Stomach (tissue), 9 donors: ENCODE data around the gene DCC. TPM values are rescaled to one million over a fixed set of nuclear protein-coding genes. Genes with fewer than 3 reads are reported as not detected.

ENCODE experiments used
- DNase-seq, 2 donors: peaks; one replicate each; pipeline versions ENCODE4 v3.0.0 to v3.0.0-alpha.2; 2013 to 2019
- H3K27ac ChIP-seq, 5 donors: fragments of 200-600 bp in 4 of 5; sonication (generic) in 4 of 5; one replicate each; pipeline ENCODE4 v1.5.1; 2013 to 2019; ENCODE audit warnings: mild to moderate bottlenecking in 1 of 5, moderate library complexity in 1 of 5
- H3K27me3 ChIP-seq, 3 donors: fragments of 200-600 bp; sonication (generic); one replicate each; pipeline ENCODE4 v1.5.1; 2017 to 2019; ENCODE audit warnings: mixed run types in 1 of 3
- H3K36me3 ChIP-seq, 4 donors: fragments of 200-600 bp; sonication (generic); 1 replicate in 3 of 4; 2 replicates in 1 of 4; pipeline ENCODE4 v1.5.1; 2016 to 2019
- H3K4me1 ChIP-seq, 4 donors: fragments of 200-600 bp; sonication (generic); one replicate each; pipeline ENCODE4 v1.5.1; 2016 to 2019
- H3K4me3 ChIP-seq, 4 donors: fragments of 200-600 bp; sonication (generic) in 3 of 4; one replicate each; pipeline ENCODE4 v1.5.1; 2016 to 2019; ENCODE audit warnings: mild to moderate bottlenecking in 1 of 4
- H3K9me3 ChIP-seq, 4 donors: fragments of 200-600 bp; sonication (generic); one replicate each; pipeline ENCODE4 v1.5.1; 2016 to 2019
- EP300 ChIP-seq: sonication (generic); formaldehyde crosslinking; IDR thresholded peaks from one replicate; pipeline ENCODE4 v1.6.1; 2017; ENCODE audit warnings: antibody characterized with exemption
- POLR2A ChIP-seq, 4 donors: fragments of 450-650 bp; IDR thresholded peaks; one replicate each; pipeline ENCODE4 v1.6.1; 2016; ENCODE audit warnings: antibody characterized with exemption in 4 of 4, control low read depth in 2 of 4, mild to moderate bottlenecking in 1 of 4, moderate library complexity in 1 of 4
- POLR2AphosphoS5 ChIP-seq, 3 donors: sonication (generic); formaldehyde crosslinking; IDR thresholded peaks; one replicate each; pipeline ENCODE4 v1.6.1; 2016; ENCODE audit warnings: antibody characterized with exemption in 3 of 3
- WGBS, 5 donors: extraction: QIAGEN DNeasy Blood & Tissue Kit in 3 of 5; methylation state at CpG; one replicate each; pipeline versions ENCODE4 v1.1.5 to v1.1.7; 2013 to 2018; 5-methylcytosine and 5-hydroxymethylcytosine counted together
- intact Hi-C: fragments of 100-400 bp; cut with DNase I; formaldehyde crosslinking; loops from one replicate; pipeline ENCODE4 v1.15.1; 2023; ENCODE audit warnings: low total_unique reads
- polyA plus RNA-seq, 3 donors: library from polyadenylated mRNA; stranded (reverse); fragments of 200-250 nt; gene quantifications; one replicate each; pipeline ENCODE4 v1.2.3, GENCODE V29; 2013
- total RNA-seq, 5 donors: library from RNA; depleted of rRNA; stranded (reverse); fragments of >200 nt; gene quantifications; one replicate each; pipeline versions ENCODE4 v1.1.0 to v1.2.3, GENCODE V29; 2014 to 2016
- TF ChIP-seq, protein P1 (sequence below), 7 experiments: fragments of 450-650 bp in 4 of 7; fragments of 200-600 bp in 3 of 7; sonication (generic) in 3 of 7; IDR thresholded peaks; one replicate each; pipeline ENCODE4 v1.5.1; 2016 to 2019; ENCODE audit warnings: antibody characterized with exemption in 7 of 7, control low read depth in 2 of 7, mild to moderate bottlenecking in 1 of 7
- donor health status: healthy with polysubstance abuse.
- donor health status: Bipolar disorder and iron deficiency.
- donor health status: healthy.

Gene DCC
- total and polyA plus RNA-seq, 8 donors = 0.58 to 1.7 TPM; not detected in 6

DNA sequence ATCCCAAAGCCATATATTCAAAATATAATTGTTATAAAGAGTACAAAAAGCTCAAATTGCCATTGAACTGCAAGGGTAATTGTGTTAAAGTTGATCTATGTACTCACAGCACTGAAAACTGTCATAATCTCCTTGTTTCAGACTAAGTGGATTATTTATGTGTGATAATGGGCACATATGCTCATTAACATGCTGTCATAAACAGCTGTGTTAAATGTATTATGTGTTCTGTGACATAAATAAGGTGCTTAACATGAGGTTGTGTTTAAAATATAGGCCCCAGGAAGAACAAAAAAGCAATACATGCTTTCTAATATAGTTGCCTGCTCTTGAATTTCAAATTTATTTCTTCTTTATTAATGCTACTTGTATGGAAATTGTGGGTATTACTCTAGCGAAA lies 409.5 kb downstream of the DCC start:
- intact Hi-C loops = no loop called here
- Histone ChIP-seq H3K4me1 (no peaks in the 10 kb centered on the region), H3K4me3 (no peak overlapping the region), H3K36me3 (no peaks in the 10 kb centered on the region), H3K27ac (no peak overlapping the region), H3K27me3 (no peaks in the 10 kb centered on the region), H3K9me3 (no peaks in the 10 kb centered on the region)
- WGBS, 5 donors = 82 to 90% (median 84%) methylated on average over 1 of the region's 1 CpG
- TF ChIP-seq POLR2A (IDR thresholded peaks at IDR 0.05) (no peak), POLR2AphosphoS5 (IDR thresholded peaks at IDR 0.05) (no peak), EP300 (no peak)
- TF ChIP-seq, protein P1, sequence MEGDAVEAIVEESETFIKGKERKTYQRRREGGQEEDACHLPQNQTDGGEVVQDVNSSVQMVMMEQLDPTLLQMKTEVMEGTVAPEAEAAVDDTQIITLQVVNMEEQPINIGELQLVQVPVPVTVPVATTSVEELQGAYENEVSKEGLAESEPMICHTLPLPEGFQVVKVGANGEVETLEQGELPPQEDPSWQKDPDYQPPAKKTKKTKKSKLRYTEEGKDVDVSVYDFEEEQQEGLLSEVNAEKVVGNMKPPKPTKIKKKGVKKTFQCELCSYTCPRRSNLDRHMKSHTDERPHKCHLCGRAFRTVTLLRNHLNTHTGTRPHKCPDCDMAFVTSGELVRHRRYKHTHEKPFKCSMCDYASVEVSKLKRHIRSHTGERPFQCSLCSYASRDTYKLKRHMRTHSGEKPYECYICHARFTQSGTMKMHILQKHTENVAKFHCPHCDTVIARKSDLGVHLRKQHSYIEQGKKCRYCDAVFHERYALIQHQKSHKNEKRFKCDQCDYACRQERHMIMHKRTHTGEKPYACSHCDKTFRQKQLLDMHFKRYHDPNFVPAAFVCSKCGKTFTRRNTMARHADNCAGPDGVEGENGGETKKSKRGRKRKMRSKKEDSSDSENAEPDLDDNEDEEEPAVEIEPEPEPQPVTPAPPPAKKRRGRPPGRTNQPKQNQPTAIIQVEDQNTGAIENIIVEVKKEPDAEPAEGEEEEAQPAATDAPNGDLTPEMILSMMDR (IDR thresholded peaks at IDR 0.05) = no peak
- no peak for DNase-seq

GRCh38 chr18:52750995-52751394 lies 411.0 kb downstream of the DCC start:
- no peaks in the 10 kb centered on the region for H3K4me1 ChIP-seq
- DNase-seq = no peak
- 59 to 76% (median 73%) methylated on average over 2 of the region's 2 CpGs for WGBS, 5 donors
- intact Hi-C loops = no loop called here
- no peak overlapping the region for H3K4me3 ChIP-seq
- TF ChIP-seq EP300 = no peak
- no peak for TF ChIP-seq POLR2A (IDR thresholded peaks at IDR 0.05)
- TF ChIP-seq, protein P1 (IDR thresholded peaks at IDR 0.05) = no peak
- TF ChIP-seq POLR2AphosphoS5 (IDR thresholded peaks at IDR 0.05) = no peak
- no peaks in the 10 kb centered on the region for H3K36me3 ChIP-seq
- no peak overlapping the region for H3K27ac ChIP-seq
- H3K9me3 ChIP-seq = no peaks in the 10 kb centered on the region
- H3K27me3 ChIP-seq = no peaks in the 10 kb centered on the region

DNA sequence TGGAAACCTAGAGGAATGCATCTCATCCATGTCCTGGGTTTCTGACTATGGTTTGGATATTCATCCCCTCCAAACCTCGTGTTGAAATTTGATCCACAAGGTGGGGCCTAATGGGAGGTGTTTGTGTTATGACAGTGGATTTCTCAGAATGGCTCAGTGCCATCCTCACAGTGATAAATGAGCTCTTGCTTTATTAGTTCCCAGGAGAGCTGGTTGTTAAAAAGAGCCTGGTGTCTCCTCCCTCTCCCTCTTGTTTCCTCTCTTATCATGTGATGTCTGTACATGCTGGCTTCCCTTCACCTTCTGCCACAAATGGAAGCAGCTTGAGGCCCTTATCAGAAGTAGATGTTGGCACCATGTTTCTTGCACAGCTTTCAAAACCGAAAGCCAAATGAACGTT lies 424.3 kb downstream of the DCC start:
- intact Hi-C loops = no loop called here

GRCh38 chr18:52766002-52766545 lies 426.1 kb downstream of the DCC start:
- H3K27ac ChIP-seq = no peak overlapping the region
- no peaks in the 10 kb centered on the region for H3K36me3 ChIP-seq
- H3K4me1 ChIP-seq = no peaks in the 10 kb centered on the region
- no peak overlapping the region for H3K4me3 ChIP-seq
- no peaks in the 10 kb centered on the region for H3K27me3 ChIP-seq
- H3K9me3 ChIP-seq = no peaks in the 10 kb centered on the region
- no peak for DNase-seq
- intact Hi-C loops = no loop called here
- 81 to 84% (median 83%) methylated on average over 9 of the region's 9 CpGs for WGBS, 5 donors
- no peak for TF ChIP-seq POLR2AphosphoS5 (IDR thresholded peaks at IDR 0.05)
- TF ChIP-seq, protein P1 (IDR thresholded peaks at IDR 0.05) = no peak
- no peak for TF ChIP-seq EP300
- TF ChIP-seq POLR2A (IDR thresholded peaks at IDR 0.05) = no peak

More for the DNA sequence above, 424.3 kb downstream of the DCC start:
- H3K9me3 ChIP-seq = peaks cover 0 to 4% (median 0%) of the 10 kb centered on the region in 4 donors
- no peaks in the 10 kb centered on the region for H3K36me3 ChIP-seq
- peak in 1 of 2 donors; percentile 6 for DNase-seq
- no peak overlapping the region for H3K27ac ChIP-seq
- no peaks in the 10 kb centered on the region for H3K4me1 ChIP-seq
- H3K4me3 ChIP-seq = no peak overlapping the region
- WGBS, 5 donors = 47 to 54% (median 51%) methylated on average over 3 of the region's 3 CpGs
- no peaks in the 10 kb centered on the region for H3K27me3 ChIP-seq
- TF ChIP-seq POLR2AphosphoS5 (IDR thresholded peaks at IDR 0.05) = no peak
- TF ChIP-seq, protein P1 (IDR thresholded peaks at IDR 0.05) = no peak
- TF ChIP-seq POLR2A (IDR thresholded peaks at IDR 0.05) = no peak
- no peak for TF ChIP-seq EP300
